Activated CD8-positive, alpha-beta memory T cell treated with anti-CD3 and anti-CD28 coated beads, Interleukin-2, amount 50 U/mL, for 24 hours (primary cell): ENCODE measurements around the gene COL7A1.

Experiments
- DNase-seq: peaks from one replicate; pipeline ENCODE4 v3.0.0-alpha.2; 2020; ENCODE audit errors: extremely low read depth

COL7A1 gene

GRCh38 chr3:48619541-48620524 is 24.7 kb upstream of the COL7A1 start:
- no peak for DNase-seq

- no peak for DNase-seq
These were observed 22.4 kb upstream of the COL7A1 start for GRCh38 chr3:48617559-48617958.

GRCh38 chr3:48614044-48614443 is 18.9 kb upstream of the COL7A1 start:
- DNase-seq, result no peak

GRCh38 chr3:48612309-48612708 is 17.2 kb upstream of the COL7A1 start:
- no peak for DNase-seq

- DNase-seq, result peak; percentile 69
These were observed 14.2 kb upstream of the COL7A1 start, which contains the start of gene UQCRC1 for GRCh38 chr3:48609088-48610005. Gene UQCRC1 (minus strand): TSS chr3:48609646. CDS start chr3:48609620, 26 bp downstream.

GRCh38 chr3:48607519-48607918 is 12.4 kb upstream of the COL7A1 start:
- no peak for DNase-seq

GRCh38 chr3:48601622-48601994 is 6.5 kb upstream of the COL7A1 start:
- DNase-seq, result no peak

- DNase-seq, result no peak
These were observed 5.8 kb upstream of the COL7A1 start for GRCh38 chr3:48600711-48601621.

GRCh38 chr3:48599509-48600285 is 4.6 kb upstream of the COL7A1 start:
- no peak for DNase-seq

GRCh38 chr3:48599077-48599501 is 4.0 kb upstream of the COL7A1 start:
- no peak for DNase-seq

- DNase-seq, result no peak
These were observed 3.4 kb upstream of the COL7A1 start for GRCh38 chr3:48598323-48599076.

- DNase-seq, result no peak
These were observed 2.3 kb upstream of the COL7A1 start for GRCh38 chr3:48597408-48597800.

- DNase-seq, result no peak
These were observed 1.7 kb upstream of the COL7A1 start for GRCh38 chr3:48596676-48597407.

- DNase-seq, result no peak
These were observed 1.0 kb upstream of the COL7A1 start for GRCh38 chr3:48596157-48596556.

GRCh38 chr3:48595526-48596121 is 495 bp upstream of the COL7A1 start:
- no peak for DNase-seq

- DNase-seq, result no peak
These were observed 596 bp downstream of the COL7A1 start for GRCh38 chr3:48594417-48595049.

GRCh38 chr3:48593337-48593736 is 1.8 kb downstream of the COL7A1 start:
- no peak for DNase-seq

GRCh38 chr3:48592519-48593087 is 2.5 kb downstream of the COL7A1 start:
- no peak for DNase-seq
